Body of pancreas (tissue), 4 donors: Measurements from ENCODE around the gene THEMIS. TPM values are rescaled to one million over a fixed set of nuclear protein-coding genes. Genes with fewer than 3 reads are reported as not detected.

Source experiments
- ATAC-seq: fragments of 150-250 bp; one replicate; pipeline ENCODE4 v1.9.1; 2016
- DNase-seq, 4 donors: peaks; one replicate each; pipeline ENCODE4 v3.0.0-alpha.2; 2019
- H3K27ac ChIP-seq, 4 donors: fragments of 200-600 bp; sonication (generic); 1 replicate in 3 of 4; 2 replicates in 1 of 4; pipeline versions ENCODE4 v1.5.1 to v1.6.1; 2016 to 2019; ENCODE audit warnings: mild to moderate bottlenecking in 1 of 4, mixed read lengths in 1 of 4, moderate library complexity in 1 of 4
- H3K27me3 ChIP-seq, 2 donors: fragments of 200-600 bp; sonication (generic); one replicate each; pipeline ENCODE4 v1.6.0; 2016; ENCODE audit warnings: mild to moderate bottlenecking in 1 of 2
- H3K36me3 ChIP-seq, 2 donors: fragments of 200-600 bp; sonication (generic); replicated peaks in 1 of 2; 2 replicates each; pipeline ENCODE4 v1.5.1; 2016; ENCODE audit warnings: low read depth in 2 of 2; ENCODE audit not compliant: insufficient read depth in 1 of 2
- H3K4me1 ChIP-seq: fragments of 200-600 bp; sonication (generic); one replicate; pipeline ENCODE4 v1.6.0; 2016
- H3K4me3 ChIP-seq, 2 donors: fragments of 200-600 bp; sonication (generic); 1 replicate in 1 of 2; 2 replicates in 1 of 2; pipeline ENCODE4 v1.5.1; 2016 to 2019
- H3K9me3 ChIP-seq, 3 donors: fragments of 200-600 bp; sonication (generic); 1 replicate in 2 of 3; 2 replicates in 1 of 3; pipeline ENCODE4 v1.5.1; 2016
- CTCF ChIP-seq, 7 experiments: fragments of 450-650 bp in 4 of 7; fragments of 200-600 bp in 3 of 7; sonication (generic) in 3 of 7; IDR thresholded peaks; one replicate each; pipeline ENCODE4 v1.5.1; 2016 to 2019; ENCODE audit warnings: antibody characterized with exemption in 7 of 7
- POLR2A ChIP-seq, 3 donors: fragments of 450-650 bp; IDR thresholded peaks; one replicate each; pipeline ENCODE4 v1.6.1; 2016; ENCODE audit warnings: antibody characterized with exemption in 3 of 3, mild to moderate bottlenecking in 2 of 3
- WGBS, 2 donors: methylation state at CpG; one replicate each; pipeline ENCODE4 v1.1.5; 2017; 5-methylcytosine and 5-hydroxymethylcytosine counted together
- intact Hi-C: fragments of 100-400 bp; cut with DNase I; formaldehyde crosslinking; loops from one replicate; pipeline ENCODE4 v1.15.1; 2023
- total RNA-seq, 2 donors: library from RNA; depleted of rRNA; stranded (reverse); fragments of >200 nt; gene quantifications; one replicate each; pipeline ENCODE4 v1.1.0, GENCODE V29; 2016

The THEMIS gene
- total RNA-seq, 2 donors from 2014 or later = 0.52 to 0.66 TPM

DNA sequence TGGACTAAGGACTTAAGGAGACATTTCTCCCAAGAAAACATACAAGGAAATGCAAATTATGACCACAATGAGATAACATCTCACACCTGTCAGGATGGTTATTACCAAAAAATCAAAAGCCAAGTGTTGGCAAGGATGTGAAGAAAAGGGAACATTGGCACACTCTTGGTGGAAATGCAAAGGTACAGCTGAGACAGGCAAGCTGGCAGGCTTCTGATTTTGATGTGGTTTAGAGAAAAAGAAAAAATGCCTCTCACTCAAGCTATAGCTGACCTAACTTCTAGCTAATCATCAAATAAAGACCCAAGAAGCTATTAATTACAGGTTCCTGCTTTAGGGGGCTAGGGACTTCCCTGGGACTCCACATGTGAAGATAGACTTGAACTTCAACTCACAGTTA is 139.8 kb downstream of the THEMIS start:
- no peak overlapping the region for H3K4me3 ChIP-seq
- no peaks in the 10 kb centered on the region for H3K36me3 ChIP-seq
- no peak overlapping the region for H3K27ac ChIP-seq
- no peak for ATAC-seq
- no peaks in the 10 kb centered on the region for H3K4me1 ChIP-seq
- TF ChIP-seq CTCF (IDR thresholded peaks at IDR 0.05) = no peak
- no peak for TF ChIP-seq POLR2A (IDR thresholded peaks at IDR 0.05)
- H3K9me3 ChIP-seq = no peaks in the 10 kb centered on the region
- no peak for DNase-seq
- H3K27me3 ChIP-seq = no peaks in the 10 kb centered on the region
- intact Hi-C loops = no loop called here

- Histone ChIP-seq H3K36me3 (no peaks in the 10 kb centered on the region), H3K4me1 (no peaks in the 10 kb centered on the region), H3K9me3 (no peaks in the 10 kb centered on the region), H3K4me3 (no peak overlapping the region), H3K27me3 (no peaks in the 10 kb centered on the region), H3K27ac (no peak overlapping the region)
- DNase-seq (no peak), ATAC-seq (no peak)
- intact Hi-C loops = no loop called here
- WGBS, 2 donors = 76% methylated on average over 3 of the region's 3 CpGs
- TF ChIP-seq POLR2A (IDR thresholded peaks at IDR 0.05) (no peak), CTCF (IDR thresholded peaks at IDR 0.05) (no peak)
These were observed 151.8 kb downstream of the THEMIS start for GRCh38 chr6:127749095-127749494.

DNA sequence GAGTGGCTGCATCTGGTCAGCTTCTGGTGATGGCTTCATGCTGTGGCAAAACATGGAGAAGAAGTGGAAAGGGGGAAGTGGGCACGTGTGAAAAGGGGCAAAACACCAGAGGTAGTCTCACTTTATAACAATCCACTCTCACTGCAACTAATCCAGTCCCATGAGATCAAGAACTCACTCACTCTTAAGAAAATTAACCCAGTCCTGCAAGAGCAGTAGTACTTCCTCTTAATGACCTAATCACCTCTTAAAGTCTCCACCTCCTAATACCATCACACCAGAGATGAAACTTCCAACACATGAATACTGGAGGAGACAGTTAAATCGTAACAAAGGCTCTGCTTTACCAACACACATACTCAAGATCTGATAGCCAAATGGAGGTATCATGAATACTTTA is 152.6 kb downstream of the THEMIS start:
- intact Hi-C loops = no loop called here
- ATAC-seq (no peak), DNase-seq (no peak)
- 42 to 53% methylated on average over 2 of the region's 2 CpGs for WGBS, 2 donors
- Histone ChIP-seq H3K27ac (no peak overlapping the region), H3K4me1 (no peaks in the 10 kb centered on the region), H3K36me3 (no peaks in the 10 kb centered on the region), H3K4me3 (no peak overlapping the region), H3K9me3 (no peaks in the 10 kb centered on the region), H3K27me3 (no peaks in the 10 kb centered on the region)
- TF ChIP-seq POLR2A (IDR thresholded peaks at IDR 0.05) (no peak), CTCF (IDR thresholded peaks at IDR 0.05) (no peak)

DNA sequence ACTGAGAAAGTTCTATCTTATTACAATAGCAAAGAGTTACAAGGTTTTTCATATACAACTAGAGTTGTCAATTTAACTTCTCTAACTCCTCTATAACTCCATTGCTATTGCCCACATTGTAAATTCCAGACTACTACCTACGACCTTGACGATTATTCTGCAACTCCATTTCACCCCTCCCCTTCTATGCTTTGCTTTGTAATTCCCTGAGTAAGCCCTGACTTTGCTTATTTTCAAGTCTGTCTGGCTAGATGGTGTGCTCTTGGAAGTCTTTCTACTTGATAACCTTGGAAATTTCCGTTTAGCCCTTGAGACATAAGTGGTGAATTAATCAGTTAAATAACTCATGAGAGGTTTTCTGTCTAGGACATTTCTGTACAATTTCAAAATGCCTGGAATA is 162.4 kb downstream of the THEMIS start:
- TF ChIP-seq CTCF (IDR thresholded peaks at IDR 0.05) = no peak
- TF ChIP-seq POLR2A (IDR thresholded peaks at IDR 0.05) = no peak
- DNase-seq (no peak), ATAC-seq (no peak)
- H3K27me3 ChIP-seq = no peaks in the 10 kb centered on the region
- no peaks in the 10 kb centered on the region for H3K9me3 ChIP-seq
- WGBS, 2 donors = 14 to 25% methylated on average over 3 of the region's 3 CpGs
- H3K4me1 ChIP-seq = peaks cover 7% of the 10 kb centered on the region
- intact Hi-C loops = loop anchor here (10.0 kb wide), 1 partner anchor 986 kb away; no protein-coding TSS in a partner anchor
- H3K27ac ChIP-seq = no peak overlapping the region
- no peaks in the 10 kb centered on the region for H3K36me3 ChIP-seq
- no peak overlapping the region for H3K4me3 ChIP-seq

- peaks cover 7% of the 10 kb centered on the region for H3K4me1 ChIP-seq
- TF ChIP-seq CTCF (IDR thresholded peaks at IDR 0.05) (no peak), POLR2A (IDR thresholded peaks at IDR 0.05) (no peak)
- H3K4me3 ChIP-seq = no peak overlapping the region
- DNase-seq (no peak), ATAC-seq (no peak)
- no peaks in the 10 kb centered on the region for H3K27me3 ChIP-seq
- 65 to 76% methylated on average over 3 of the region's 3 CpGs for WGBS, 2 donors
- H3K9me3 ChIP-seq = no peaks in the 10 kb centered on the region
- no peaks in the 10 kb centered on the region for H3K36me3 ChIP-seq
- no peak overlapping the region for H3K27ac ChIP-seq
- intact Hi-C loops = loop anchor here (10.0 kb wide), 1 partner anchor 987 kb away; no protein-coding TSS in a partner anchor
These were observed 163.1 kb downstream of the THEMIS start for GRCh38 chr6:127737768-127738167.
